GM12891 (cell line): ENCODE results near the gene TM4SF4.

Experiments
- PAX5 ChIP-seq: IDR thresholded peaks from 2 replicates; pipeline ENCODE4 v1.6.1; 2011; ENCODE audit warnings: low read length, moderate library complexity, mild to moderate bottlenecking; ENCODE audit not compliant: insufficient read depth, severe bottlenecking
- POLR2A ChIP-seq: IDR thresholded peaks from 2 replicates; pipeline ENCODE4 v1.6.1; 2011; ENCODE audit warnings: low read depth, low read length, control low read depth
- POLR2AphosphoS5 ChIP-seq: IDR thresholded peaks from 2 replicates; pipeline ENCODE4 v1.6.1; 2011; ENCODE audit warnings: low read depth, low read length, control low read depth
- POU2F2 ChIP-seq: IDR thresholded peaks from 2 replicates; pipeline ENCODE4 v1.6.1; 2011; ENCODE audit warnings: low read depth, mild to moderate bottlenecking, control low read depth, low read length, moderate library complexity
- SPI1 ChIP-seq: IDR thresholded peaks from 2 replicates; pipeline ENCODE4 v1.6.1; 2011; ENCODE audit warnings: low read depth, low read length, control low read depth
- TAF1 ChIP-seq: IDR thresholded peaks from 2 replicates; pipeline ENCODE4 v1.6.1; 2011; ENCODE audit warnings: low read depth, low read length, control low read depth

GRCh38 chr3:149449182-149449581 is 25.3 kb upstream of the TM4SF4 start:
- TF ChIP-seq POLR2AphosphoS5 = no peak
- no peak for TF ChIP-seq POLR2A
- no peak for TF ChIP-seq PAX5
- no peak for TF ChIP-seq TAF1
- TF ChIP-seq POU2F2 = no peak
- TF ChIP-seq SPI1 = no peak
